Prostate gland (tissue), 2 donors: Measurements from ENCODE around the gene LRRTM4.

Experiments used
- CTCF ChIP-seq, 4 experiments: fragments of 200-600 bp in 2 of 4; fragments of 450-650 bp in 2 of 4; sonication (generic) in 2 of 4; IDR thresholded peaks; 1 replicate in 3 of 4; 2 replicates in 1 of 4; pipeline ENCODE4 v1.5.1; 2016 to 2019; ENCODE audit warnings: antibody characterized with exemption in 4 of 4, mild to moderate bottlenecking in 2 of 4, moderate library complexity in 2 of 4
- POLR2A ChIP-seq: fragments of 450-650 bp; IDR thresholded peaks from one replicate; pipeline ENCODE4 v1.6.1; 2016; ENCODE audit warnings: antibody characterized with exemption, mild to moderate bottlenecking

DNA sequence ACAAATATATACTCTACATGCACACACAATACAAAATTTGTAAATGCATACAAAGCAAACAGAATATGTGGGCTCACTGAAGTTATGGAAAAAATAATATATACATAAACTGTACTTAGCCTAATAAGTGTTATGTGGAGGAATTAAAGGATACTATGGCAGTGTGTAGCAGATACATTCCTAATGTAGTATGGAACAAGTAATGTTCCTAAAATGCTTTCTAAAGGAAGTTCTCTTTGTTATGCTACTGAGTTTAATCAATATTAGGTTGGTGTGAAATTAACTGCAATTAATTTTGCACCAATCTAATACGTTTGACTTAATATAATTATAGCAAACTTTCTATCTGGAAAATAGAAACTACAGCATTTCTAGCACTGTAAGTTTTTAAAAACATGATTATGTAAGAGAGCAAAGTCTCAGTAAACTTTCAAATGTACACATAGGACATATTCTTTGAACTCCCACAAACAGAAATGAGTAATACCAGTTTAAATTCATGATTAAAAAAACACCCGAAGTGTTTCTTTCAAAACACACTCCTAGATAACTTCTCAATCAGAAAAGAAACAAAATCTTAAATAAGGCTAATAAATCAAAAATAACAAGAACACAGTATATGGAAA, 331.3 kb downstream of the LRRTM4 start:
- TF ChIP-seq CTCF (IDR thresholded peaks at IDR 0.05) (no peak), POLR2A (no peak)
